NCI-H2196 (cell line): ENCODE measurements around the gene ACKR1.

Experiments used
- DNase-seq: peaks from one replicate; lab custom pipeline; 2025; ENCODE audit not compliant: unreplicated experiment; lab: John Stamatoyannopoulos, UW

The ACKR1 gene

DNA sequence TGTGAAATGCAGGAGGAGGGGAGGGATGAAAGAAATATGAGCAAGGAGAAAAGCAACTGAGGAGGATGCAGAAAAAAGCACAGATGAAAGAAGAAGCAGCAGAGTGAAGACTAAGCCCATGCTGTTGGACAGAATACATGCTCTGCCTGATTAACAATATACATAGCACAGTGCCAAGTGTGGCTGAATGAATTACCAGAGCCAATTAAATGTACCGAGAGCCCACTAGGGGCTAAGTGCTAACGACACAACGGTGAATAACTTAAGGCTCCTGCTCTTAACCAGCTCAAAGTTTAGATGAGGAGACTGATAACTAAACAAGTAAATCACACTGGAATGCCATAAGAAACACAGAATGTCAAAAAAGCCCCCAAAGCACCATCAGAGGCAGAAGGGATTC, 17.6 kb upstream of the ACKR1 start:
- DNase-seq: no peak

- no peak for DNase-seq
Observed at GRCh38 chr1:159187647-159188374, 16.9 kb upstream of the ACKR1 start.

- DNase-seq: no peak
Observed at GRCh38 chr1:159188375-159188788, 16.3 kb upstream of the ACKR1 start.

GRCh38 chr1:159190441-159190840, 14.2 kb upstream of the ACKR1 start:
- no peak for DNase-seq

- DNase-seq: no peak
Observed at GRCh38 chr1:159196543-159196942, 8.1 kb upstream of the ACKR1 start.

- peak; percentile 47 for DNase-seq
Observed at GRCh38 chr1:159197561-159198557, 6.8 kb upstream of the ACKR1 start.

- DNase-seq: no peak
Observed at GRCh38 chr1:159199901-159200300, 4.8 kb upstream of the ACKR1 start.

DNA sequence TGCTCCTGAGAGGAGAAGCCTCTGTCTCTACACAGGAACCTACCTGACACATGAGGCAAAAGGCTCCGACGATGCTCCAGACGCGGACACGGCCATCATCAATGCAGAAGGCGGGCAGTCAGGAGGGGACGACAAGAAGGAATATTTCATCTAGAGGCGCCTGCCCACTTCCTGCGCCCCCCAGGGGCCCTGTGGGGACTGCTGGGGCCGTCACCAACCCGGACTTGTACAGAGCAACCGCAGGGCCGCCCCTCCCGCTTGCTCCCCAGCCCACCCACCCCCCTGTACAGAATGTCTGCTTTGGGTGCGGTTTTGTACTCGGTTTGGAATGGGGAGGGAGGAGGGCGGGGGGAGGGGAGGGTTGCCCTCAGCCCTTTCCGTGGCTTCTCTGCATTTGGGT, 3.9 kb upstream of the ACKR1 start:
- no peak for DNase-seq

- no peak for DNase-seq
Observed at GRCh38 chr1:159201642-159202041, 3.0 kb upstream of the ACKR1 start.

DNA sequence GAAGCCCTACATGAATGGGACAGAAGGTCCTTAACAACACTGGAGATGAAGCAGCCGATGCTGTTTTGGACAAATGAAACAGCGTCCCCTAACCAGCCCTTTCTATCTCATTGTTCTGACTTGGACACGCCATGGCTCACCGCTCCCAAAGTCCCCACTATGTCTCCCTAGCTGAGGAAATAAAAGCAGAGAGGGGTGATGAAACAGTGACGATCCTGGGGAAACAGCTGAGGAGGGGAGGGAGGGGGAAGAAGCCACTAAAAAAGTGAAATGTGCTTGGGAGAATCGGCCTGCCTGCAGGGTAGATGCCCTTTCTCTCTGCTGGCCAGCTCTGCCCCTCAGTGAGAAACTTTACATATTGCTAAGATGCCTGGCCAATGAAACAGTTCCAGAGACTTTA, 1.1 kb upstream of the ACKR1 start:
- DNase-seq: no peak

- no peak for DNase-seq
Observed at GRCh38 chr1:159205225-159205624, 550 bp downstream of the ACKR1 start.

DNA sequence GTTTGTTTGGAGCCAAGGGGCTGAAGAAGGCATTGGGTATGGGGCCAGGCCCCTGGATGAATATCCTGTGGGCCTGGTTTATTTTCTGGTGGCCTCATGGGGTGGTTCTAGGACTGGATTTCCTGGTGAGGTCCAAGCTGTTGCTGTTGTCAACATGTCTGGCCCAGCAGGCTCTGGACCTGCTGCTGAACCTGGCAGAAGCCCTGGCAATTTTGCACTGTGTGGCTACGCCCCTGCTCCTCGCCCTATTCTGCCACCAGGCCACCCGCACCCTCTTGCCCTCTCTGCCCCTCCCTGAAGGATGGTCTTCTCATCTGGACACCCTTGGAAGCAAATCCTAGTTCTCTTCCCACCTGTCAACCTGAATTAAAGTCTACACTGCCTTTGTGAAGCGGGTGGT, 1.4 kb downstream of the ACKR1 start:
- DNase-seq: no peak

DNA sequence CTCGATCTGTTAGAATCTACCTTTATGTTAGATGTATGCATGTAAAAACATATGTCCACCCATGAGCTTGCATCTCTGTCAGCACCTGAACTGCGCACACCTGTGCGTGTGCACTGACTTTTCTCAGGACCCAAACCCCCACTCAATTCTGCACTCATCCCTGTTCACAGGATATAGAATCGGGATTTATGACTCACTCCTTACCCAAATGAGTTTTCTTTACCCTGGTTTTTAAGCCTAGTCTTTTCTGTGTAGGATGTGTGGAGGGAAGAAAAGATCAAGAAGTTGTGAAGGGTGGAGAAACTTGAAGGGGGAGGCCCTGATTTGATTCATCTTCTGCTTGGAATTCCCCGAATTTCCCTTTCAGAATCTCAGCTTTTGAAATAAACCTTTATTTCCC, 2.4 kb downstream of the ACKR1 start:
- DNase-seq: no peak

- DNase-seq: no peak
Observed at GRCh38 chr1:159207774-159208173, 3.1 kb downstream of the ACKR1 start.

DNA sequence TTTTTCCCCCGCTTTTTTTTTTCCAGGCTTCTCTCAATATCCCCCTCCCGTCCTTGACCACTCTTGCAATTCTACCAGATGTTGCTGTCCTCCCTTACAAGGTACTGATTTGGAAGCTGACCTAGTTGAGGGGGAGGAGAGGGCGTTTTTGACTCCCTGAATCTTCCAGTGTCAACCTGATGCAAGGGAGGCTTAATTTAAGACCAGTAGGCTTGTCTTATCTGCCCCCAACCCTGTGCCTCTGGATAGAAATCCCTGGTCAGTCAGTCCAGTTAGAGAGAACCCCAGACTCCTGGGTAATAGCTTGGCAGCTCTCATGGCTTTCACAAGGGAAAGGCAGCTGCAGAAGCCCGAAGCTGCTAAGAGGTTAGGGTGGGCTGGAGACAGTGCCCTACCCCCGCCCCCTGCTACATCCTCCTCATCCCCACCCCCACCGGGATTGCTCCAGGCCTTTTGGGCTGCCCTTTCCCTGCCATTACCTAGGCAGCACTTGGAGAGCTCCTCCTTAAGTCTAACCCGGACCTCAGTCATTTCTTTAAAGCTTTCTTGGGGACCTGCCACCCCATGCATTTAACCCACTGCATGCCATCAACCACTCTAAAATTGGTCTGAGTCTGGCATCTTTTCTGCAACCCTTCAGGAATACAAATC, 3.6 kb downstream of the ACKR1 start:
- DNase-seq: no peak

DNA sequence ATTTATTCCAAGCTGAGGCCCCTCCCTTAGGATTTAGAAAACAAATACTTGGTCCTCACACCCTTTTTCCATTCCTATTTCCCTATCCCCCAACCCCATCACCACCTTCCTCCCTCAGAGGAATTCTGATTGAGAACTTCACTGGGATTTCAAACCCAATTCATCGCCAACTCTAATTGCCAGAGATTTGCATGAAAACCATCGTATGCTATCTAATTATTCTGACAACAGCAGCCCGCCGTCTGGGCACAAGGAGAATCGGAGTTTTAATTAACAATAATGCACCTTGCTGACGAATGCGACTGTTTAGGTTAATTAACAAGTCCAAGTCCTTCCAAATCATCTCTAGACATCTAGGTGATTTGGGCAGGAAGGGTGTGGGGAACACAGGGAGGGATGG, 4.4 kb downstream of the ACKR1 start:
- no peak for DNase-seq

DNA sequence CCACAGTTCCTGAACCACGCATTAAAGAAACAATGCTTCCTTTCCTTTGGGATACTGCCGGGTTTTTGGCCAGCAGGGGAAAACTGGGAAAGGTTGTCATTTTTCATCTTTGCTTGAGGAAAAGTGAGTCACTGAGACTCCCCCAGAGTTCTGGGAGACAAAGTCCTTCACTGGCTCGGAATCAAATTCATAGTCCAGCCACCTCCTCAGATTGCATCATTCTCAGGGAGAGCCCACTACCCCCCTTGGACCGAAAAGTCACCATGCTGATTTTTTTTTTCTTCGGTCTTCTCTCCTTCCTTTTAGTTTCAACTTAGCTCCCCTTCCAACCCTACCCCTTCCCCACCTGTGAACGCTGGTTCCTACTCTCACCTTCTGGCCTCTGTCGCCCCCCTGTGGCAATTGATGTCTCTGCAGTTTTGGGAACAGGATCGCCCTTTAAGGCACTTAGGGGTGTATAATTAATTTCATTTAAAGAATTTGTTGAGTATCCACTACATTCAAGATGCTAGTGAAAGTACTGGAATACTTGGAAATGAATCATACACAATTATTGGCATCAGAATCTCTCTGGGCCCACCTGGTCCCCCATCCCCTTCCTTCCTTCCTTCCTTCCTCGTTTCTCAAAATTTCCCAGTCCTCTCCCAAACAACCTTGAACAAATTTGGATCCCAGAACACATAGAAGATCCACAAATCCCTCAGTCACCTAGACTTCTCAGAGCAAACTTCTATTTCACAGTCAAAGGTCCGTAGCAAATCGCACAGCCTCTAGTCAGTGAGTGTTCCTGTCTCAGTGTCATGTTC, 6.9 kb downstream of the ACKR1 start:
- DNase-seq: peak; percentile 25

- DNase-seq: no peak
Observed at GRCh38 chr1:159212596-159212995, 7.9 kb downstream of the ACKR1 start.

DNA sequence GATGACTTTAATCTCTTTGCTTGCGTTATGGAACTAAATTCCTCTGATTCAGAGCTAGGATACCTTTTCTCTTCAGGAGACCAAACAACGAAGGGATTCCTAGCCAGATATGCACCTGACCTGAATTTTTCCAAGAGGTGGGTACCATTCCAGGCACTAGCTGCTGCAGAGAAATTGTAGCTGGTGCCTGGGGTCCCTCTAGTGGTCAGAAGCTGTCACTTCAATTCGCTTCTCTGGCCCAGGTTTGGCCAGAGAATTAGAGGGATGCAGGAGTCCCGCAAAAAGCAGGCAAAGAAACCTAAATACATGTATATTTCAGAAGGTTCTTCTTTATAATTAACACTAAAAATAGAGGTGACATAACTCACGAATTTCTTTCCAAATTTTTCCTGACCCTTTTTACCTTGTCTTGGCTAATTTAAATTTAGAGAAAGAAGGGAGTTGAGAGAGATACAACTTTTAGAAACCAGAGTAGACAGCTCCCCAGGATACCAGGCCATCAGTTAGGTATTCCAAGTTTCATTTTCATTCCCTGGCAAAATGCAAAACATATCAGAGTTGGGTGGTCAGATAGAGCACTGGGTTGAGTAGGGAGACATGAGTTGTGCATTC, 9.6 kb downstream of the ACKR1 start:
- DNase-seq: peak; percentile 41
